ENCODE data around the gene METTL2B.
"Not testable (repeated sequence)": the region's sequence is repeated elsewhere in the genome, so short reads cannot be mapped to it uniquely, and the experiment has no call there.

METTL2B gene

GRCh38 chr7:128454808-128455542 lies 21.6 kb upstream of the METTL2B start:
- DNase-seq: no peak

- DNase-seq: peak; percentile 52 to 91 (median 85)
Measured at GRCh38 chr7:128455543-128456254, 20.8 kb upstream of the METTL2B start, which contains the start of gene HILPDA. TSS of gene HILPDA (plus strand) at chr7:128455878. CDS start at chr7:128457269, 1,391 bp downstream.

GRCh38 chr7:128456255-128456725 lies 20.3 kb upstream of the METTL2B start:
- DNase-seq: no peak

- DNase-seq: not testable (repeated sequence)
Measured at GRCh38 chr7:128457385-128457784, 19.2 kb upstream of the METTL2B start.

GRCh38 chr7:128458956-128459355 lies 17.6 kb upstream of the METTL2B start:
- no peak for DNase-seq

GRCh38 chr7:128459394-128459878 lies 17.1 kb upstream of the METTL2B start:
- DNase-seq: peak in 9 of 14 donors; percentile 21 to 49 (median 35)

GRCh38 chr7:128462460-128462859 lies 14.1 kb upstream of the METTL2B start:
- DNase-seq: no peak

- DNase-seq: not testable (repeated sequence)
Measured at GRCh38 chr7:128463345-128463744, 13.2 kb upstream of the METTL2B start.

GRCh38 chr7:128463933-128464332 lies 12.6 kb upstream of the METTL2B start:
- not testable (repeated sequence) for DNase-seq

- DNase-seq: not testable (repeated sequence)
Measured at GRCh38 chr7:128466871-128467270, 9.7 kb upstream of the METTL2B start.

- not testable (repeated sequence) for DNase-seq
Measured at GRCh38 chr7:128477336-128477690, 765 bp downstream of the METTL2B start.

- not testable (repeated sequence) for DNase-seq
Measured at GRCh38 chr7:128479082-128479481, 2.5 kb downstream of the METTL2B start.

GRCh38 chr7:128488134-128488533 lies 11.6 kb downstream of the METTL2B start:
- not testable (repeated sequence) for DNase-seq

GRCh38 chr7:128497405-128497804 lies 20.9 kb downstream of the METTL2B start:
- no peak for DNase-seq

- not testable (repeated sequence) for DNase-seq
Measured at GRCh38 chr7:128505416-128505815, 28.9 kb downstream of the METTL2B start.

- DNase-seq: not testable (repeated sequence)
Measured at GRCh38 chr7:128506819-128507218, 30.3 kb downstream of the METTL2B start.

GRCh38 chr7:128507321-128507993 lies 30.9 kb downstream of the METTL2B start:
- DNase-seq: peak in 1 of 14 donors; percentile 7

GRCh38 chr7:128511692-128512091 lies 35.1 kb downstream of the METTL2B start:
- not testable (repeated sequence) for DNase-seq

GRCh38 chr7:128515232-128515631 lies 38.7 kb downstream of the METTL2B start:
- not testable (repeated sequence) for DNase-seq

- DNase-seq: not testable (repeated sequence)
Measured at GRCh38 chr7:128517023-128517422, 40.5 kb downstream of the METTL2B start.

- peak in 10 of 14 donors; percentile 3 to 75 (median 18) for DNase-seq
Measured at GRCh38 chr7:128523226-128523931, 46.8 kb downstream of the METTL2B start.

GRCh38 chr7:128523932-128524524 lies 47.5 kb downstream of the METTL2B start:
- DNase-seq: not testable (repeated sequence)

All from C1 segment of cervical spinal cord (tissue), 14 donors.